ENCODE measurements around the gene GYPC.

DNA sequence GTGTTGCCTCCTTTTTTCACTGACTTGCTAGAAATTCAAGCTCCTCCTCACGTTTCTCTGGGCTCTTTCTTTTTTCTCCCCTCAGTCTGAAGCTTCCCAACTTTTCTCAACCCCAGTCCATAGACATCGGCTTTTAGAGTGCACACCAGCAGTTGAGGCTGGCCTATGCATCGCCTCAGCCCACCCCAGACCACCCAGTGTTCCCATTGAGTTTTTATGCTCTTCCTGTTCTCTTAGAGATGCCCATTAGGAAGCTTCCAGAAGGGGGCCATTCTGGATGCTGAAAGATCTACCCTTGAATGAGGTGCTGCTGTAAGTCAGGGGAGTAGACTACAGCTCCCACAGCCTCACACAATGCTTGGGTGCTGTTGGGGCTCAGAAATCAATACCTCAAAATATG lies 12.0 kb upstream of the GYPC start:
- TF ChIP-seq CTCF (IDR thresholded peaks at IDR 0.05; ENCODE audit: insufficient read depth, low read length): no peak
- TF ChIP-seq POLR2AphosphoS5 (IDR thresholded peaks at IDR 0.05; ENCODE audit: low read depth): no peak
- TF ChIP-seq REST (IDR thresholded peaks at IDR 0.05; ENCODE audit: insufficient replicate concordance, low read depth): no peak
- no peak for TF ChIP-seq GABPA (IDR thresholded peaks at IDR 0.05; ENCODE audit: low read depth)
